Panc1 (cell line): ENCODE data around the gene RHEBL1. TPM values are rescaled to one million over a fixed set of nuclear protein-coding genes. Genes with fewer than 3 reads are reported as not detected.

ENCODE experiments used
- ATAC-seq: fragments of 200-7000 bp; cut with Tn5 transposase; 2 replicates; pipeline ENCODE4 v1.9.1; 2020; ENCODE audit warnings: mild to moderate bottlenecking, moderate library complexity
- BruUV-seq: library from RNA; stranded (reverse); fragments of 400-500 nt; replicated peaks from 2 replicates; lab custom pipeline; 2021; lab: Mats Ljungman, UMichigan
- CTCF ChIA-PET: fragments of 300-600 bp; sonication (Branson Sonifier 250); formaldehyde crosslinking; loops from one replicate; lab custom pipeline; 2022; ENCODE audit warnings: antibody characterized with exemption; lab: Charles Lee
- POLR2A ChIA-PET: fragments of 300-600 bp; sonication (Branson Sonifier 250); formaldehyde crosslinking; loops from one replicate; lab custom pipeline; 2022; ENCODE audit warnings: antibody characterized with exemption; lab: Charles Lee
- DNase-seq: peaks from one replicate; pipeline ENCODE4 v3.0.0-alpha.2; 2010; ENCODE audit warnings: low read depth, low spot score
- H3K27ac ChIP-seq: 2 replicates; pipeline ENCODE4 v1.5.1; 2011; ENCODE audit warnings: mild to moderate bottlenecking, low read length, inconsistent platforms
- H3K27me3 ChIP-seq: fragments of 200-500 bp; sonication (Bioruptor generic); 2 replicates; pipeline ENCODE4 v1.6.0; 2014; ENCODE audit warnings: low read length, inconsistent platforms; ENCODE audit not compliant: control insufficient read depth, insufficient read depth
- H3K36me3 ChIP-seq: fragments of 200-500 bp; sonication (Bioruptor generic); 2 replicates; pipeline ENCODE4 v1.5.1; 2014; ENCODE audit warnings: inconsistent platforms, mild to moderate bottlenecking, low read length, moderate library complexity; ENCODE audit not compliant: control insufficient read depth, insufficient read depth
- H3K4me1 ChIP-seq: 2 replicates; pipeline ENCODE4 v1.5.1; 2011; ENCODE audit warnings: inconsistent platforms, mild to moderate bottlenecking, low read length, moderate library complexity; ENCODE audit not compliant: control insufficient read depth, insufficient read depth
- H3K4me3 ChIP-seq, 2 experiments: 2 replicates each; pipeline ENCODE4 v1.5.1; 2011 to 2012; ENCODE audit warnings: low read depth in 2 of 2, low read length in 2 of 2, mild to moderate bottlenecking in 2 of 2, inconsistent platforms in 1 of 2, moderate library complexity in 1 of 2
- H3K9me3 ChIP-seq: fragments of 200-500 bp; sonication (Bioruptor generic); 2 replicates; pipeline ENCODE4 v1.5.1; 2014; ENCODE audit warnings: low read depth, mild to moderate bottlenecking, inconsistent platforms, low read length, moderate library complexity; ENCODE audit not compliant: control insufficient read depth, insufficient read depth
- CTCF ChIP-seq: fragments of 450-650 bp; IDR thresholded peaks from 2 replicates; pipeline ENCODE4 v1.5.1; 2017; ENCODE audit warnings: mild to moderate bottlenecking
- POLR2AphosphoS5 ChIP-seq: IDR thresholded peaks from 2 replicates; pipeline ENCODE4 v1.6.1; 2012; ENCODE audit warnings: mild to moderate bottlenecking, low read depth, low read length, moderate library complexity
- SIN3A ChIP-seq: IDR thresholded peaks from 2 replicates; pipeline ENCODE4 v1.6.1; 2012; ENCODE audit warnings: low read depth, mild to moderate bottlenecking, low read length, moderate library complexity, borderline replicate concordance; ENCODE audit not compliant: insufficient read depth
- TCF7L2 ChIP-seq: IDR thresholded peaks from 2 replicates; pipeline ENCODE4 v1.6.1; 2011; ENCODE audit warnings: mild to moderate bottlenecking, low read depth, low read length, inconsistent platforms
- in situ Hi-C: cut with HindIII; loops from 2 replicates; pipeline ENCODE4 v1.10.0; 2016; ENCODE audit warnings: low sequenced_read_pairs, low pct_unique_long_range_greater_than_20kb
- intact Hi-C: fragments of 100-400 bp; cut with micrococcal nuclease; formaldehyde crosslinking; loops from one replicate; pipeline ENCODE4 v1.10.0; 2022; ENCODE audit not compliant: unreplicated experiment
- total RNA-seq: library from RNA; stranded (reverse); gene quantifications from one replicate; pipeline ENCODE4 v1.2.1, GENCODE V29; 2021; ENCODE audit not compliant: unreplicated experiment
- TF ChIP-seq, protein P1 (sequence below), 2 experiments: IDR thresholded peaks; 2 replicates each; pipeline ENCODE4 v1.6.1; 2011 to 2012; ENCODE audit warnings: low read depth in 2 of 2, control low read depth in 1 of 2, low read length in 1 of 2, mild to moderate bottlenecking in 1 of 2, moderate library complexity in 1 of 2; ENCODE audit not compliant: insufficient read depth in 1 of 2

Gene RHEBL1
- total RNA-seq, 1 experiment from 2014 or later = 4.7 TPM

- H3K4me3 ChIP-seq = no peak overlapping the region
- peaks cover 31% of the 10 kb centered on the region for H3K36me3 ChIP-seq
- CTCF ChIA-PET = interaction anchor here (1.1 kb wide), 1 partner anchor 15 kb away, joined by 6 read pairs; no protein-coding TSS in a partner anchor
- intact Hi-C loops = no loop called here
- POLR2A ChIA-PET = interaction anchor here (0.6 kb wide), 1 partner anchor 84 kb away, joined by 3 read pairs; no protein-coding TSS in a partner anchor
- ATAC-seq (no peak), DNase-seq (no peak)
- TF ChIP-seq, protein P1, sequence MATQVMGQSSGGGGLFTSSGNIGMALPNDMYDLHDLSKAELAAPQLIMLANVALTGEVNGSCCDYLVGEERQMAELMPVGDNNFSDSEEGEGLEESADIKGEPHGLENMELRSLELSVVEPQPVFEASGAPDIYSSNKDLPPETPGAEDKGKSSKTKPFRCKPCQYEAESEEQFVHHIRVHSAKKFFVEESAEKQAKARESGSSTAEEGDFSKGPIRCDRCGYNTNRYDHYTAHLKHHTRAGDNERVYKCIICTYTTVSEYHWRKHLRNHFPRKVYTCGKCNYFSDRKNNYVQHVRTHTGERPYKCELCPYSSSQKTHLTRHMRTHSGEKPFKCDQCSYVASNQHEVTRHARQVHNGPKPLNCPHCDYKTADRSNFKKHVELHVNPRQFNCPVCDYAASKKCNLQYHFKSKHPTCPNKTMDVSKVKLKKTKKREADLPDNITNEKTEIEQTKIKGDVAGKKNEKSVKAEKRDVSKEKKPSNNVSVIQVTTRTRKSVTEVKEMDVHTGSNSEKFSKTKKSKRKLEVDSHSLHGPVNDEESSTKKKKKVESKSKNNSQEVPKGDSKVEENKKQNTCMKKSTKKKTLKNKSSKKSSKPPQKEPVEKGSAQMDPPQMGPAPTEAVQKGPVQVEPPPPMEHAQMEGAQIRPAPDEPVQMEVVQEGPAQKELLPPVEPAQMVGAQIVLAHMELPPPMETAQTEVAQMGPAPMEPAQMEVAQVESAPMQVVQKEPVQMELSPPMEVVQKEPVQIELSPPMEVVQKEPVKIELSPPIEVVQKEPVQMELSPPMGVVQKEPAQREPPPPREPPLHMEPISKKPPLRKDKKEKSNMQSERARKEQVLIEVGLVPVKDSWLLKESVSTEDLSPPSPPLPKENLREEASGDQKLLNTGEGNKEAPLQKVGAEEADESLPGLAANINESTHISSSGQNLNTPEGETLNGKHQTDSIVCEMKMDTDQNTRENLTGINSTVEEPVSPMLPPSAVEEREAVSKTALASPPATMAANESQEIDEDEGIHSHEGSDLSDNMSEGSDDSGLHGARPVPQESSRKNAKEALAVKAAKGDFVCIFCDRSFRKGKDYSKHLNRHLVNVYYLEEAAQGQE (IDR thresholded peaks at IDR 0.05; ENCODE audit: insufficient read depth in 1 of 2, low read depth in 2 of 2, low read length in 1 of 2) = no peak
- TF ChIP-seq POLR2AphosphoS5 (no peak), SIN3A (no peak), CTCF (no peak), TCF7L2 (no peak)
- no peak overlapping the region for H3K27ac ChIP-seq
- in situ Hi-C loops = no loop called here
- BruUV-seq = no TSS peak
- H3K27me3 ChIP-seq = no peaks in the 10 kb centered on the region
- H3K9me3 ChIP-seq = no peaks in the 10 kb centered on the region
- no peaks in the 10 kb centered on the region for H3K4me1 ChIP-seq
Measured at GRCh38 chr12:49028666-49029275, 41.0 kb downstream of the RHEBL1 start.

GRCh38 chr12:49027846-49028555, 41.8 kb downstream of the RHEBL1 start:
- Histone ChIP-seq H3K36me3 (peaks cover 35% of the 10 kb centered on the region), H3K9me3 (no peaks in the 10 kb centered on the region), H3K4me3 (no peak overlapping the region), H3K27ac (no peak overlapping the region), H3K4me1 (no peaks in the 10 kb centered on the region), H3K27me3 (no peaks in the 10 kb centered on the region)
- no peak for TF ChIP-seq CTCF
- no peak for TF ChIP-seq POLR2AphosphoS5
- no peak for TF ChIP-seq TCF7L2
- no peak for TF ChIP-seq SIN3A
- TF ChIP-seq, protein P1 (IDR thresholded peaks at IDR 0.05; ENCODE audit: insufficient read depth in 1 of 2, low read depth in 2 of 2, low read length in 1 of 2) = no peak
- no TSS peak for BruUV-seq
- DNase-seq (no peak), ATAC-seq (no peak)
- intact Hi-C loops = no loop called here
- in situ Hi-C loops = no loop called here
- ChIA-PET POLR2A (no interaction called here), CTCF (no interaction called here)
